ENCODE data around the gene SLC26A4. TPM values are rescaled to one million over a fixed set of nuclear protein-coding genes. Genes with fewer than 3 reads are reported as not detected.

Gene SLC26A4
- total RNA-seq, 1 experiment from 2014 or later: 17.9 TPM

GRCh38 chr7:107686816-107687387, 26.3 kb downstream of the SLC26A4 start:
- no peak for DNase-seq (ENCODE audit: low read depth, low spot score)
- in situ Hi-C loops (cut with HindIII; ENCODE audit: low pct_unique_long_range_greater_than_20kb, low sequenced_read_pairs): no loop called here

DNA sequence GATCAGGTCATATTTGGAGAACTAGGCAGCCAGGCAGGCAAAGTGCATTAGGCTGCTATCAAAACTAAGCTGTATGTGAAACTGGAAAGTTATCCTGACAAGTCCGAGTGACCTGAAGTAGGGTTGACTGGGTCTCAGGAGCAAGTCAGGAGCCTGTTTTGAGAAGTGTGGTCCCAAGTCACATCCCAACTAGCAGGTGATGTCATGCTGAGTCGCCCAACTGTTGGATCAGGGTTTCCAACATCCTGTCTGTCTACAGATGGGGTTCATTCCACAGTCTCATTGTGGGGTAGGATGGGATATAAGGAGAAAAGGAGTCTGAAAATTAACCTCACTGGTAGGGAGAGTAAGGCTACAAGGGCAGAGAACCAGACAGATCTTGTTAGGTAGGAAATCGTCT, 27.0 kb downstream of the SLC26A4 start:
- DNase-seq (ENCODE audit: low read depth, low spot score): no peak
- in situ Hi-C loops (cut with HindIII; ENCODE audit: low pct_unique_long_range_greater_than_20kb, low sequenced_read_pairs): no loop called here

DNA sequence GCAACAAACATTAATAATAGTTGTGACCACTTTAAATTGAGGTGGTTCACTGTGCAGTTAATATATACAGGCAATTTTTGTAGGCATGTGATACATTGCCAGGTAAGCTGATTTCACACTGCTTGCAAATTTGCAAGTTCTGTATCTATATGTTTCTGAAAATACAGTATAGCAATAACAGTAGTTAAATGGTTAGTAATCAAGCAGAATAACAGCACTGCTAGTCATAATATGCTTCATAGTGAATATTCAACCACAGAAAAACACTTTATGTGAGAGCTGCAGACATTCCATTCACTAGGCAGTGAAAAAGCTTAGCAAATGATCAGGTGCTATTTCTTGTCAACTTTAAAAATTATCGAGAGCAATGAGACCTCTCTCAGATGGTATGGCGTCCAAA, 28.9 kb downstream of the SLC26A4 start:
- in situ Hi-C loops (cut with HindIII; ENCODE audit: low pct_unique_long_range_greater_than_20kb, low sequenced_read_pairs): no loop called here
- DNase-seq (ENCODE audit: low read depth, low spot score): no peak

GRCh38 chr7:107690084-107690483, 29.5 kb downstream of the SLC26A4 start:
- in situ Hi-C loops (cut with HindIII; ENCODE audit: low pct_unique_long_range_greater_than_20kb, low sequenced_read_pairs): no loop called here
- no peak for DNase-seq (ENCODE audit: low read depth, low spot score)

DNA sequence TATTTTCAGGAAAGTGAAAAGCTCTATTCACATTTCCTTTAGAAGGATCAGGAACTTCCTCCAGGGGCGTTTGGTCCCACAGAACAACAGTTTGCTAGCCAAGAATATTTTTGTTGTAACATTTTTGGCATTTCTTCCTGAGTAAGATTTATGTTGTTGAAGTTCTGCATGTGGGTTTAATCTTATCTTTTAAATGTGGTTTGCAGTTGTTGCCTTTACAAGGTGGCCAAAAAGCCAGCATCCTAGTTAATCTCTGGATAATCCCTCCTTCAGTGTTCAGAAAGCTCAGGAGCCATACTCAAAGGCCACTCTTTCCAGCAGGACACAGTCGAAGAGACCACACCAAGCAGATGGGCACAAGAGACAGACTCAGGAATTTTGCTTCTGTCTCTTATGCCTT, 30.0 kb downstream of the SLC26A4 start:
- in situ Hi-C loops (cut with HindIII; ENCODE audit: low pct_unique_long_range_greater_than_20kb, low sequenced_read_pairs): no loop called here
- DNase-seq (ENCODE audit: low read depth, low spot score): no peak

DNA sequence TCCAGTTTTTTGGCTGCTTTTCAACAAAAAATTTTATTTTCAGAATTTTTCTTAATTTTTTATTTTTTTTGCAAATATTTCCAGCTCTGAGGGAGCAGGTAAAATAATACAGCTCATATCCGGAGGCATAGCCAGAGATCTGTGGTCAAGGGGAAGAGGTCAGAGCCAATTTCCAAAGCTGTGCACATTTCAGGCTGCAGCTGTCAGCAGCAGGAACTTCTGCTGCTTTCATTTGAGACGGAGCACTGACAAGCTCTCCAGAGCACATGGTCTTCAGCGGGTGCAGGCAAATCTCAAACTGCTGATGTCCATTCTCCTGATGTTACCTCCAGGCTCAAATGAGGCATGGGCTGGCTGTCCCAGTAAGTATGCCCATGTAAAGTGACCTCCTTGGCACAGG, 31.1 kb downstream of the SLC26A4 start:
- DNase-seq (ENCODE audit: low read depth, low spot score): no peak
- in situ Hi-C loops (cut with HindIII; ENCODE audit: low pct_unique_long_range_greater_than_20kb, low sequenced_read_pairs): no loop called here

- no peak for DNase-seq (ENCODE audit: low read depth, low spot score)
- in situ Hi-C loops (cut with HindIII; ENCODE audit: low pct_unique_long_range_greater_than_20kb, low sequenced_read_pairs): no loop called here
These were observed 31.9 kb downstream of the SLC26A4 start for GRCh38 chr7:107692501-107692900.

DNA sequence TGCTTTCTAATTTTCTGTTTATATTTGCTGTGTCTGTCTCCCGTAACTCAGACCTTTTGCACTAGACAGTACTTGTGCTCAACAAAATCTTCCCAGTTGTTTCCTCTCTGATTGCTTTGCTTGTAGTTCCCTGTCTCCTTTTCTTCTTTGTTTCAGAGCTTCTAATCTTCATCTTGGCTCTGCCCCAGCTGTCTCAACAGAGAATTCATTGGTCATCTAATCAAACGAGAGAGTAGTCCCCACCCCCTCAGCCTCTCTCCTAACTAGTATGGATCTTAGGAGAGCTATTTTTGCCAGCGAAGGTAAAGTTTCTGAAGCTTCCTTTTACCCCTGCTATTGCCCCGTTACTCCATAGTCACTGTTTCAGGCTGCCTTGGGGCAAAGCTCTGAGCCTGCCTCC, 32.8 kb downstream of the SLC26A4 start:
- peak; percentile 82 for DNase-seq (ENCODE audit: low read depth, low spot score)
- in situ Hi-C loops (cut with HindIII; ENCODE audit: low pct_unique_long_range_greater_than_20kb, low sequenced_read_pairs): no loop called here

DNA sequence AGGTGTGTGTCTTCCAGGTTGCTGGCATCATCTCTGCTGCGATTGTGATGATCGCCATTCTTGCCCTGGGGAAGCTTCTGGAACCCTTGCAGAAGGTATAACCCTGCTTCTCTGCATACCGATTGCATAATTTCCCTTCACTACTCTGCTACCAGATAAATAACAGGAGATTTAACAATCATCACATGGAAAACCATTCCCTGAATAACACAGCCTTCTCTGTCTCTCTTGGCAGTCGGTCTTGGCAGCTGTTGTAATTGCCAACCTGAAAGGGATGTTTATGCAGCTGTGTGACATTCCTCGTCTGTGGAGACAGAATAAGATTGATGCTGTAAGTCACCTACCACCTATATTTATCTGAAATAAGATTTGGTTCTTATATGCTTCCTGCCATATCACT, 33.8 kb downstream of the SLC26A4 start:
- in situ Hi-C loops (cut with HindIII; ENCODE audit: low pct_unique_long_range_greater_than_20kb, low sequenced_read_pairs): no loop called here
- peak; percentile 97 for DNase-seq (ENCODE audit: low read depth, low spot score)

GRCh38 chr7:107696330-107696946, 35.8 kb downstream of the SLC26A4 start:
- no peak for DNase-seq (ENCODE audit: low read depth, low spot score)
- in situ Hi-C loops (cut with HindIII; ENCODE audit: low pct_unique_long_range_greater_than_20kb, low sequenced_read_pairs): no loop called here

DNA sequence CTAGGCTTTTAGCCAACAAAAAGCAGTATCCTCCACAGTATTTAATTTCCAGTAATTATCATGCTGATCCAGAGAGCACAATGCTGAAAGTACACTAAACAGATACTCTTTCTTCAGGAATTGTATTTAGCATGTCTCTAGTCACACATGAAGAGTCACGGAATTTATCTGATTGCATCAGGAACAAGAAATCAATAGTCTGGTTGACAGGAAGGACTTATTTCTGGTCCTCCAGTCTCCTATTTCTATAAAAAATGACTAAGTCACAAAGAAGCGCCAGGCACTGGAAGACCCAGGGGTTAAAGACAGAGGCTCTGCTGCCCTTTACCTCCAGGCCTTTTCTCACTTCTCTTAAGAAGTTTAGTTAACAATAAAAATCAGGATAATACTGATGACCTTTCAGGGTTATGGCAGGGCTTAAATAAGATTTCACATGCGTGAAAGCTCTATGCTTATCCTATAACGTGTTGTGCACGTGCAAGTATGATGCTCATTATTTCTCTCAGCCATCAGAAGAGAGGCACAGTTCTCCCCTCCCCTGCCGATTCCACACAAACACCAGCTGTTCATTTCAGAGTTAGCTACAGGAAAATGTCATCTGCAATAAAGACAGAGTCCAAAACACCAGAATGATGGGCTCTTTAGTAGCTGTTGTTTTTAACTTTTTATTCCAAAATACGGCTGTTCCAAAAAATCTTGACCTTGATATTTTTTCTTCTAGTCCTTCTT, 36.9 kb downstream of the SLC26A4 start:
- peak; percentile 65 for DNase-seq (ENCODE audit: low read depth, low spot score)
- in situ Hi-C loops (cut with HindIII; ENCODE audit: low pct_unique_long_range_greater_than_20kb, low sequenced_read_pairs): no loop called here

- in situ Hi-C loops (cut with HindIII; ENCODE audit: low pct_unique_long_range_greater_than_20kb, low sequenced_read_pairs): loop anchor here (25.0 kb wide), 1 partner anchor 513 kb away; no protein-coding TSS in a partner anchor
- no peak for DNase-seq (ENCODE audit: low read depth, low spot score)
These were observed 39.9 kb downstream of the SLC26A4 start for GRCh38 chr7:107700570-107700969.

GRCh38 chr7:107701191-107701590, 40.6 kb downstream of the SLC26A4 start:
- peak; percentile 88 for DNase-seq (ENCODE audit: low read depth, low spot score)
- in situ Hi-C loops (cut with HindIII; ENCODE audit: low pct_unique_long_range_greater_than_20kb, low sequenced_read_pairs): loop anchor here (25.0 kb wide), 1 partner anchor 514 kb away; no protein-coding TSS in a partner anchor

DNA sequence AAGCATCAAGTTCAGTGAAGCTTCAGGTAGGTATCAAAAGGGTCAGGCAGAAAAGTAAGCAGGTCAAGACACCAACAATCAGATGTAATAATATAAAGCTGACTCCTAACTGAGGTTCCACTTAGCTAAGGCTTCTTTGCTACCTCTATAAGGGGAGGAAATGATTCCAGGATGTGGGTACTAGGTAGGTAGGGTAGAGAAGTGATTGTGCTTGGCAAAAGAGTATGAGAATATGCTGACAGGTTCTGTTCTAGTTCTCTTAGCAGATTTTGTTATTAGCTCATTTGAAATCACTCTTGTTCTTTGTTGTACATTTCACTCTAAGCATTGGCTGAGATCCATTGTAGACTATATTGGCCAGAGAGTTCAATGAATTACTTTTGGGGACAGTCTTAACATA, 42.6 kb downstream of the SLC26A4 start:
- in situ Hi-C loops (cut with HindIII; ENCODE audit: low pct_unique_long_range_greater_than_20kb, low sequenced_read_pairs): loop anchor here (25.0 kb wide), 1 partner anchor 516 kb away; no protein-coding TSS in a partner anchor
- DNase-seq (ENCODE audit: low read depth, low spot score): no peak

DNA sequence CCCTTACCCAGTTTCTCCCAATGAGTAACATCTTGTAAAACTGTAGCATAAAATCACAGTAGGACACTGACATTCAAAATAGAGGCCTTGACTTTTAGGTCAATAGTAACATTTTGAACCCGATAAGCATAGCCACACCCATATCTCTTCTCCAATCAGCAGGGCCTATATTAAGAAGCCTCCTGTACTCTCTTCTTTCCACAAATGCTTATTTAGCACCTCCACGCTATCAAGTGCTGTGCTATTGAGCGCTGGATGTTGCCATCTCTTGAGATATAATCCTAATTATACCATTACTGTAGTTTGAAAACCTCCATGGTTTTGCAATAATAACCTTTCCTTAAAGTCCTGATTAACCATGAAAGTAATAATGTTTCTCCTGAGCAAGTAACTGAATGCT, 43.2 kb downstream of the SLC26A4 start:
- in situ Hi-C loops (cut with HindIII; ENCODE audit: low pct_unique_long_range_greater_than_20kb, low sequenced_read_pairs): loop anchor here (25.0 kb wide), 1 partner anchor 517 kb away; no protein-coding TSS in a partner anchor
- DNase-seq (ENCODE audit: low read depth, low spot score): no peak

GRCh38 chr7:107708956-107709355, 48.3 kb downstream of the SLC26A4 start:
- in situ Hi-C loops (cut with HindIII; ENCODE audit: low pct_unique_long_range_greater_than_20kb, low sequenced_read_pairs): loop anchor here (25.0 kb wide), 1 partner anchor 522 kb away; no protein-coding TSS in a partner anchor
- DNase-seq (ENCODE audit: low read depth, low spot score): no peak

GRCh38 chr7:107711301-107711700, 50.7 kb downstream of the SLC26A4 start:
- in situ Hi-C loops (cut with HindIII; ENCODE audit: low pct_unique_long_range_greater_than_20kb, low sequenced_read_pairs): loop anchor here (25.0 kb wide), 1 partner anchor 524 kb away; no protein-coding TSS in a partner anchor
- no peak for DNase-seq (ENCODE audit: low read depth, low spot score)

- in situ Hi-C loops (cut with HindIII; ENCODE audit: low pct_unique_long_range_greater_than_20kb, low sequenced_read_pairs): loop anchor here (25.0 kb wide), 1 partner anchor 525 kb away; no protein-coding TSS in a partner anchor
- DNase-seq (ENCODE audit: low read depth, low spot score): no peak
These were observed 51.4 kb downstream of the SLC26A4 start for GRCh38 chr7:107712025-107712424.
